T47D (cell line): Measurements from ENCODE around the gene TBX4.
"Not testable (repeated sequence)": the region's sequence is repeated elsewhere in the genome, so short reads cannot be mapped to it uniquely, and the experiment has no call there.

Experiments
- DNase-seq, 2 experiments: peaks; one replicate each; pipeline versions ENCODE4 v3.0.0 to v3.0.0-alpha.2; 2011 to 2012; ENCODE audit warnings: low read depth in 1 of 2, low spot score in 1 of 2
- JUND ChIP-seq: IDR thresholded peaks from 2 replicates; pipeline ENCODE4 v1.6.1; 2012; ENCODE audit warnings: low read depth
- in situ Hi-C: cut with HindIII; loops from 2 replicates; pipeline ENCODE4 v1.10.0; 2016; ENCODE audit warnings: low sequenced_read_pairs, low pct_unique_long_range_greater_than_20kb

Gene TBX4

DNA sequence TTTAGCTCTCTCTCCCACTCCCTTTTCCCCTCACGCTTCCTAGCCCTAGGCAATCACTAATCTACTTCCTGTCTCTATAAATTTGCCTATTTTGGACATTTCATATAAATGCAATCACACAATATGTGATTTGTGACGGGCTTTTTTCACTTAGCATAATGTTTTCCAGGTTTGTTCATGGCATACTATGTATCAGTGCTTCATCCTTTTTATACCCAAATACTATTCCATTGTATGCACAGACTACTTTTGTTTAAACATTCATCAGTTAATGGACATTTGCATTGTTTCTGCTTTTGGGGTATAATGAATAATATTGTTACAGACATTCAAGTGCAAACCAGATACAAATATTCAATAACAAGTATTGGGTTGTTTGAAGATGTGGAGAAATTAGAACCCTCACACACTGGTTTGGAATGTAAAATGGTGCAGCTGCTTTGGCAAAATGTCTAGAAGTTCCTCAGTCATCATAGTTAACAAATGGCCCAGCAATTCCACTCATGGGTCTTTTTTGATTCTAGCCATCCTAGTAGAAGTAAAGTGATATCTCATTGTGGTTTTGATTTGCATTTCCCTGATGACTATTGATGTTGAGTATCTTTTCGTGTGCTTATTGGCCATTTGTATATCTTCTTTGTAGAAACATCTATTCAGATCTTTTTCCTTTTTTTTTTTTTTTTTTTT is 67.7 kb downstream of the TBX4 start:
- in situ Hi-C loops, result no loop called here
- TF ChIP-seq JUND, result no peak
- no peak for DNase-seq

DNA sequence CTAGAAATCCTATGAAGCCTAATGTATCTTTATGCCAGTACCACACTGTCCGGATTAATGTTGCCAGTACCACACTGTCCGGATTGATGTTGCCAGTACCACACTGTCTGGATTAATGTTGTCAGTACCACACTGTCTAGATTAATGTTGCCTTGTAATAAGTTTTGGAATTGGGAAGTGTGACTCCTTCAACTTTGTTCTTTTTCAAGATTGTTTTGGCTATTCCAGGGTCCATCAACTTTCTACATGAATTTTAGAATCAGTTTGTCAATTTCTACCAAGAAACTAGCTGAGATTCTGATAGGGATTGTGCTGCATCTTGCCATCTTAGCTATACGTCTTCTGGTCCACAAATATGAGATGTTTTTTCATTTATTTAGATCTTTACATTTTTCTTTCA is 68.7 kb downstream of the TBX4 start:
- no peak for DNase-seq
- in situ Hi-C loops, result no loop called here
- no peak for TF ChIP-seq JUND

DNA sequence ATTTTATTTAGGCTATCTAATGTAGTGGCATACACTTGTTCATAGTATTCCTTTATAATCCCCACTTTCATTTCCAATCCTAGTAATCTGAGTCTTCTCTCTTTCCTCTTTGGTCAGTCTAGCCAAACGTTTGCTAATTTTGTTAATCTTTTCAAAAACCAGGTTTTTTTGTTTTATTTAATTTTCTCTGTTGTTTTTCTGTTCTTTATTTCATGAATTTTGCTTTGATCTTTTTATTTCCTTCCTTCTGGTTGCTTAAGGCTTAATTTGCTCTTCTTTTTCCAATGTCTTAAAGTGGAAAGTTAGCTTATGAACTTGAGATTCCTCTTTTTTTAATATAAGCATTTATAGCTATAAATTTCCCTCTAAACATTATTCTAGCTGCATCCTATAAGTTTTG is 69.9 kb downstream of the TBX4 start:
- no peak for TF ChIP-seq JUND
- no peak for DNase-seq
- in situ Hi-C loops, result no loop called here

DNA sequence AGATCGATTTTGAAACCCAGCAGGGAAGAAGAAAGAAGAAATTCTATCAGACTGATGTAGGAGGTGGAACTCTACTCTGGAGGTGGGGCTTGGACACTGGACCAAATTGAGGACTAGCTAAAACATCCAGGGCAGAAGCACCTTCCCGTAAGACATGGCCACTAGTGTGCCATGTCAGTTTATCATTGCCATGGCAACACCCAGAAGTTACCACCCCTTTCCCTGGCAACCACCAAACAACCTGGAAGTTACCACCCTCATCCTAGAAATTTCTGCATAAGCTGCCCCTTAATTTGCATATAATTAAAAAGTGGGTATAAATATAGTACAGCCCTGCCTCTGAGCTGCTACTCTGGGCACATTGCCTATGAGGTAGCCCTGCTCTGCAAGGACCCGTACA is 72.1 kb downstream of the TBX4 start:
- no peak for TF ChIP-seq JUND
- peak in 1 of 2 experiments; percentile 14 for DNase-seq
- in situ Hi-C loops, result no loop called here

DNA sequence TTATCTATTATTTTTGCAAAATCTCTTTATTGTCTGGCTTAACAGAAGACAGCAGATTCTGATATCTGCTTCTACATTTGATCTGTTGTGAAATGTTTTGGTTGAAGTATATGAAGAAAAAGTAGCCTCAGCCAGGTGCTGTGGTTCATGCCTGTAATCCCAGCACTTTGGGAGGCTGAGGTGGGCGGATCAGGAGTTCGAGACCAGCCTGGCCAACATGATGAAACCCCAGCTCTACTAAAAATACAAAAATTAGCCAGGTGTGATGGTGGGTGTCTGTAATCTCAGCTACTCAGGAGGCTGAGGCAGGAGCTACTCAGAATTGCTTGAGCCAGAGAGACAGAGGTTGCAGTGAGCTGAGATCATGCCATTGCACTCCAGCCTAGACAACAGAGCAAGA is 75.2 kb downstream of the TBX4 start:
- in situ Hi-C loops, DNase-seq: not testable (repeated sequence)

DNA sequence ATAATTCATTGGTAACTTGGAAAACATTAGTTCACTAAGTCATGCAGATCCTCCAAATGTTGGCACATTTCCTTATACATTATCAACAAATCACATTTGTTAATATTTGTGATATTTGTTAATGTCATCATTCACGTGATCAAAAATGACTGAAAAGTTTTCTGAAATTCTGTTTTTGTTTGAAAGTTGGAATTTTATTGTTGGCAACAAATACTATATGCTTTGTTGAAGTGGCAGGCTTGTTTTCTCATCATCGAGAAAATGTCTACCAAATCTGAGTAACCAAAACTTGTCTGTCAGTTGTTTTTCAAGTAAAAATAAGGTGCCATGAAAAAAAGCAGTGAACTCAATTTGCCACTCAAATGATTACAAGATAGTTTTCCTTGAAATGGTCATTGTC is 75.9 kb downstream of the TBX4 start:
- DNase-seq, result no peak
- no peak for TF ChIP-seq JUND
- in situ Hi-C loops, result no loop called here

DNA sequence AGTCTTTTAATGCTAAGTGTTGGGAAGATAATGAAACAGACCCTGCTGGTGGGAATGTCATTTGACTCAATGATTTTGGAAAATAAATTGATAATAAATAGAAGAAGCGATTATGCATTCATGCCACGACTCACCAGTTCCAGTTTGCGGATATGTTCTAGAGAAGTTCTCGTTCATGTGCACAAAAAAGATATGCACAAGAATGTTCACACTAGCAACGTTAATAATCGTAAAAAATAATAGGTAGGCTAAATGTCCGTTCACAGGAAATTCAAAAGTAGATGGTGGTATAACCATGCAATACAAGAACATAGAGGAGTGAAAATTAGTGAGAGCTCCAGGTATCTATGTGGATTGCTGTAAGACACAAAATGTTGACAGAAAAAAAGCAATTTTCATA is 79.0 kb downstream of the TBX4 start:
- no peak for TF ChIP-seq JUND
- in situ Hi-C loops, result no loop called here
- no peak for DNase-seq

DNA sequence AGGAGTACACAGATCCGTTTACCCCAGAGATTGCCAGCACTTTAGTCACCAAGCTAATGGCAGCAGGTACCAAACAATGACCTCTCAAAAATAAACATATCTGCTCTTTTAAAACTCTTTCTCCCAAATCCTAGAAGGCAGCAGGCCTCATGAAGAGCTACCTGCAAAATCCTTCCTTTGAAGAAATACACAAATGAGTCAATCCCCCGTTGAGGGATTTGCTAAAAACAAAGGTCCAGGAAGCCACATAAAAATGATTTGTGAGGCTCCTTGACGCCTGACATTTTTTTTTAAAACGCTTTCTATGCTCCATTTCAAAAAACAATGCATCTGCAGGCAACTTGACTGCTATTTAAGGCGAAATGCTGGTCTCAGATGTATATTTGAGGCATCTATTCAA is 80.6 kb downstream of the TBX4 start:
- in situ Hi-C loops, result no loop called here
- no peak for TF ChIP-seq JUND

DNA sequence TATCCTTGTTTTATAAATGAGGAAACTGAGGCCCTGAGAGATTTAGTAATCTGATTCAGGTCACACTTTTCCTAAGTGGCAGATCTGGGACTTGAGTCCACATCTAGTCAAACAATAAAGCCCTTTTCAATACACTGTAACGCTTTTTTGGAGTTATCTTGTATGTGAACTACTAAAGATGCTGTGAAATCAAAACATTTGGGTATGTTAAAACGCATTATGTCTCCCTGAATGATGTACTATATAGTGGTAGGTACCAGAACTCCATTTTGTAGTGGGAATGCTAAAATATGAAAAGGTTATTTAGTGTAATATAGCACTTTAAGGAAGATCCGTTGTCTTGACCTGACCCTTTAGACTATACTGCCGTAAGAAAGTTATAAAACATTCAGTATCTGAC is 81.6 kb downstream of the TBX4 start:
- no peak for DNase-seq
- no peak for TF ChIP-seq JUND
- in situ Hi-C loops, result no loop called here

More for the DNA sequence above, 80.6 kb downstream of the TBX4 start:
- no peak for DNase-seq

DNA sequence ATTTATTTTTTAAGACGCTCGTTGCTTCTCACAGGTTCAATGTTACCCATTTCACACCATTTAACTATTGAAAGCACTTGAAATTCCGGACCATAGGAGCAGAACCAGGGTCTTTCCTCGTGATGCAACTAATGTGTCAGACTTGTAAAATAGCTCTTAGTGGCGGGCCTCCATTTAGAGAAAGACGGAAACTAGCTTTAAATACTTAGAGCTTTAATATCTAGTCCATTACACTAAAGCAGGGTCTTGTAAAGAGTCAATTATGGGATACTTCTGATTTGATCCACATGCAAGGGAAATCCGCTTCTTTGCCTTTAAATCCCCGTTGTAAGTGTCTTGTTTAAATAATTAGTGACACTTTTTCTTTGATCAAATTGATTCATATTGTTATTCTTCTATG is 82.2 kb downstream of the TBX4 start:
- in situ Hi-C loops, result no loop called here
- DNase-seq, result no peak
- no peak for TF ChIP-seq JUND
